GM21576 (cell line): ENCODE data around the gene ANKRD45.
A peak's percentile ranks its signal among the peaks of the same experiment; 100 is the strongest.
"Not testable (repeated sequence)": the region's sequence is repeated elsewhere in the genome, so short reads cannot be mapped to it uniquely, and the experiment has no call there.

Source experiments
- ATAC-seq: cut with Tn5 transposase; IDR thresholded peaks from one replicate; pipeline ENCODE4 v1.9.1; 2021; ENCODE audit warnings: mild to moderate bottlenecking, moderate library complexity; ENCODE audit not compliant: unreplicated experiment

The ANKRD45 gene

DNA sequence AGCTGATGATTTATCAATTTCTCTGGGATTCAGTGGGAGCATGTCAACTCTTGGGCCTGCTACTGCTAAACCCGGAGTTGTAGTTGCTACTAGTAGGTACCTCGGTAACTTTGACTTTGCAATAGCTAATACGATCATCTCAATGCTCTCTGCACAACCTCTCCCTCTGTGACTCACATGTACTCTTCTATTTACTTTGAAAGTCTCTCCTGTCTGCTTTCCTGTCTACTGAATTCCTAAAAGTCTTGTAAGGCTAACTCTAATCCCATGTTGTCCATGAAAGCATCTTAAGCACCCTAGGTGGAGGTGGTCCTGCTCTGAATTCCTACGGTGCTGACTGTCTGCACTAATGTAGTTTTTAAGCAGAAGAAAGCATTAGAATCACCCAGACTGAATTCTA lies 96.1 kb downstream of the ANKRD45 start:
- ATAC-seq: no peak

- ATAC-seq: no peak
Measured at GRCh38 chr1:173572201-173572873, 97.3 kb downstream of the ANKRD45 start.

DNA sequence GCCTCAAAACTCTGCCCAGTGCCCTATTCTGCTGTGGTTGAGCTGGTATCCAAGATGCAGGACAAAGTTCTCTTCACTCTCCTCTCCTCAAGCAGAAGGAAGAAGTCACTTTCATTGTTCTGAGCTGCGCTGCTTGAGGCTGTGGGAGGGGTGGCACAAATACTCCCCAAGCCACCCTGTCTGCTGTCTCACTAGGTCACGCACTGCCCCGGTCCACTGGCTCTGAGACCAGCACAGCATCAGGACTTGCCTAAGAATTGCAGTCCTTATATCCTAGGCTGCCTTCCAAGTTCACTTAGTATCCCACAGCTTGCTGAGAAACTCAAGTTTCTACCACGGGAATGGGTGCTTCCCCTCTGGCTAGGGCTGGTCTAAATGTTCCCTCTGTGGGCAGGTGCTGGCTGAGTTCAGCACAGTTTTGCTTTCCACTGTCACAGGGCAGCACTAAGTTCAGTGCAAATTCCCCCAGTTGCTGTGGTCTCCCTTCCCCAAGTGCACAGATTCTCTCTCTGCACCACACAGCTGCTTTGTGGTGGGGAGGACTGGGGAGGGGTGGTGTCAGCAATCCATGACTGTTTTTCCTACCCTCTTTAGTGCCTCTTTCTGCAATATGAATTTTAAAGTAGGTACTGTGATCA lies 99.2 kb downstream of the ANKRD45 start:
- ATAC-seq: peak; percentile 49

DNA sequence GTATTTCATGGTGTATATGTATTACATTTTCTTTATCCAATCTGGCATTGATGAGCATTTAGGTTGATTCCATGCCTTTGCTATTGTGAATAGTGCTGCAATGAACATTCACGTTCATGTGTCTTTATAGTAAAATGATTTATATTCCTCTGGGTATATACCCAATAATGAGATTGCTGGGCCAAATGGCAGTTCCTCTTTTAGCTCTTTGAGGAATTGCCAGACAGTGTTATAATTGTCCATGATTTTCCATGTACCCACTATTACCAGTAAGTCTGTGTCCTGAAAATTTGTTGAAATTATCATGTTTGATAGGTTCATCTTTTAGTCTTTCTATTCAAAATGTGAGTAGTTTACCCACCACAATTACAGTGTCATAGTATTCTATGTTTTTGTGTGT lies 101.2 kb downstream of the ANKRD45 start:
- ATAC-seq: no peak

GRCh38 chr1:173563846-173564245 lies 105.8 kb downstream of the ANKRD45 start:
- not testable (repeated sequence) for ATAC-seq

GRCh38 chr1:173562813-173563212 lies 106.8 kb downstream of the ANKRD45 start:
- no peak for ATAC-seq

DNA sequence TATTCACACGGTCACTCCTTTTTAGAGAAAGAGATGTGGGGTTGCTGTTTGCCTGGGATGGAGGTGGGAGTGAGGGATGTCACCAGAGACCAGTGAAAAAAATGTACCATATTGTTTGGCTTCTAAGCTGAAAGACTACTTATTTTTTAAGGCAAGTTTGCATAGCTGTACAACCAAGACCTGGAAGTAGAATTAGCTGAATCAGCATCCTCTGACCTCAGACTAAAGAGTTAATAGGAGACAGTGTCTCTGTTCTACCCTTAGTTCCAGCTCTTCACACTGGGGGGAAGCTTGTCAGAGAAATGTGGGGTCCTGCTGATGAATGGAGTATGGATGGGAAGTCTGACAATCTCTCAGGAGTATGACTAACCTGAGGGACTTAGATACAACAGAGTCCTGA lies 108.4 kb downstream of the ANKRD45 start:
- ATAC-seq: no peak

DNA sequence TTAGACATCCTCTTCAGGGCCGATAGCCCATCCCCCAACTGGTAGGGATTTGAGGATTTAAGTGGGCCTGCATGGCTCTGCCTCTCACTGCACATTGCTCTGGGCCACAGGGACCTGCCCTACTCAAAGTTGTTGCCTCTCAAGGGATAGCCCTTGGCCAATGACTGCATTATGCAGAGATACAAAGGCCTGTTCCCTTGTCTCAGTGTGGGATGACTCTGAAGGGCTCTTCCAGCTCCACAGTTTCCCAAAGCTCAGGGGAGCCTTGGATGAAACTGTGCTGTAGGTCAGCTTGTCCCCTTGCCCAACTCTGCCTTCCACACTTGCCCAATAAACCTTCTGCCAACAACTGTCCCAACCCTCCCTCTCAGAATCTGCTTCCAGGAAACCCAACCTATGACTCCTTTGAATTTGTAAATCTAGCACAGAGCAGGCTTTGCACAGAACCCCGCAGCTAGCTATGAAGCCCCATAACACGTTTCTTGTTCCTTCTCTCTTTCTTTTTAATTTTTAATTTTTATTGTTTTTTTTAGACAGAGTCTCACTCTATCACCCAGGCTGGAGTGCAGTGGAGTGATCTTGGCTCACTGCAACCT lies 109.3 kb downstream of the ANKRD45 start:
- no peak for ATAC-seq
